ENCODE measurements around the gene TTC23. TPM values are rescaled to one million over a fixed set of nuclear protein-coding genes. Genes with fewer than 3 reads are reported as not detected.
"Not testable (repeated sequence)": the region's sequence is repeated elsewhere in the genome, so short reads cannot be mapped to it uniquely, and the experiment has no call there.

TTC23 gene
- total RNA-seq, 2 experiments from 2014 or later = 0.19 to 0.81 TPM

- no peak overlapping the region for H3K4me3 Mint-ChIP-seq
- Histone ChIP-seq H3K27ac (ENCODE audit: low read depth in 1 of 2, low read length in 2 of 2) (no peak overlapping the region), H3K9me3 (ENCODE audit: control insufficient read depth in 1 of 2, insufficient read depth in 1 of 2, low read length in 2 of 2) (no peaks in the 10 kb centered on the region), H3K4me1 (ENCODE audit: insufficient read depth, low read length) (no peaks in the 10 kb centered on the region), H3K27me3 (ENCODE audit: control insufficient read depth in 1 of 2, insufficient read depth in 2 of 2, low read length in 2 of 2) (no peaks in the 10 kb centered on the region), H3K36me3 (ENCODE audit: insufficient read depth, low read length) (no peaks in the 10 kb centered on the region), H3K4me3 (ENCODE audit: low read length) (no peak overlapping the region)
- DNase-seq (no peak), ATAC-seq (ENCODE audit: poor library complexity) (no peak)
- H3K27me3 Mint-ChIP-seq = no peaks in the 10 kb centered on the region
- no peaks in the 10 kb centered on the region for H3K36me3 Mint-ChIP-seq (ENCODE audit: low read depth)
- no peak overlapping the region for H3K27ac Mint-ChIP-seq
- ChIA-PET CTCF (no interaction called here), POLR2A (no interaction called here)
- no peaks in the 10 kb centered on the region for H3K9me3 Mint-ChIP-seq
- H3K4me1 Mint-ChIP-seq (ENCODE audit: low read depth) = no peaks in the 10 kb centered on the region
- intact Hi-C loops (cut with DNase I, micrococcal nuclease) = no loop called here
- no peak for TF ChIP-seq CTCF (IDR thresholded peaks at IDR 0.05)
These were observed 133.8 kb downstream of the TTC23 start for GRCh38 chr15:99115300-99116215.

- DNase-seq = no peak
- Histone ChIP-seq H3K4me3 (ENCODE audit: low read length) (no peak overlapping the region), H3K27me3 (ENCODE audit: control insufficient read depth in 1 of 2, insufficient read depth in 2 of 2, low read length in 2 of 2) (no peaks in the 10 kb centered on the region), H3K27ac (ENCODE audit: low read depth in 1 of 2, low read length in 2 of 2) (no peak overlapping the region), H3K9me3 (ENCODE audit: control insufficient read depth in 1 of 2, insufficient read depth in 1 of 2, low read length in 2 of 2) (no peaks in the 10 kb centered on the region), H3K4me1 (ENCODE audit: insufficient read depth, low read length) (no peaks in the 10 kb centered on the region), H3K36me3 (ENCODE audit: insufficient read depth, low read length) (no peaks in the 10 kb centered on the region)
- Mint-ChIP-seq H3K36me3 (ENCODE audit: low read depth) (no peaks in the 10 kb centered on the region), H3K27me3 (no peaks in the 10 kb centered on the region), H3K4me3 (no peak overlapping the region), H3K4me1 (ENCODE audit: low read depth) (no peaks in the 10 kb centered on the region), H3K27ac (no peak overlapping the region), H3K9me3 (no peaks in the 10 kb centered on the region)
- intact Hi-C loops (cut with DNase I, micrococcal nuclease) = no loop called here
- no peak for ATAC-seq (ENCODE audit: poor library complexity)
- ChIA-PET CTCF (no interaction called here), POLR2A (no interaction called here)
- no peak for TF ChIP-seq CTCF (IDR thresholded peaks at IDR 0.05)
These were observed 134.7 kb downstream of the TTC23 start for GRCh38 chr15:99114511-99115299.

- Mint-ChIP-seq H3K4me1 (ENCODE audit: low read depth) (no peaks in the 10 kb centered on the region), H3K4me3 (no peak overlapping the region), H3K27me3 (peaks cover 3% of the 10 kb centered on the region), H3K9me3 (no peaks in the 10 kb centered on the region), H3K27ac (no peak overlapping the region), H3K36me3 (ENCODE audit: low read depth) (no peaks in the 10 kb centered on the region)
- Histone ChIP-seq H3K36me3 (ENCODE audit: insufficient read depth, low read length) (no peaks in the 10 kb centered on the region), H3K4me1 (ENCODE audit: insufficient read depth, low read length) (no peaks in the 10 kb centered on the region), H3K4me3 (ENCODE audit: low read length) (no peak overlapping the region), H3K27me3 (ENCODE audit: control insufficient read depth in 1 of 2, insufficient read depth in 2 of 2, low read length in 2 of 2) (peaks cover 0 to 5% of the 10 kb centered on the region in 2 experiments), H3K9me3 (ENCODE audit: control insufficient read depth in 1 of 2, insufficient read depth in 1 of 2, low read length in 2 of 2) (no peaks in the 10 kb centered on the region), H3K27ac (ENCODE audit: low read depth in 1 of 2, low read length in 2 of 2) (no peak overlapping the region)
- ChIA-PET POLR2A (no interaction called here), CTCF (no interaction called here)
- no peak for ATAC-seq (ENCODE audit: poor library complexity)
- TF ChIP-seq CTCF (IDR thresholded peaks at IDR 0.05) = no peak
- intact Hi-C loops (cut with DNase I, micrococcal nuclease) = no loop called here
- no peak for DNase-seq
These were observed 135.7 kb downstream of the TTC23 start for GRCh38 chr15:99113547-99114271.

GRCh38 chr15:99111641-99112040 lies 137.7 kb downstream of the TTC23 start:
- intact Hi-C loops (cut with DNase I, micrococcal nuclease); H3K9me3 ChIP-seq (ENCODE audit: control insufficient read depth in 1 of 2, insufficient read depth in 1 of 2, low read length in 2 of 2); ATAC-seq (ENCODE audit: poor library complexity); H3K36me3 Mint-ChIP-seq (ENCODE audit: low read depth); H3K27ac Mint-ChIP-seq; H3K4me3 Mint-ChIP-seq; DNase-seq; H3K4me1 Mint-ChIP-seq (ENCODE audit: low read depth); H3K36me3 ChIP-seq (ENCODE audit: insufficient read depth, low read length); H3K4me3 ChIP-seq (ENCODE audit: low read length); CTCF ChIA-PET; H3K27ac ChIP-seq (ENCODE audit: low read depth in 1 of 2, low read length in 2 of 2); H3K4me1 ChIP-seq (ENCODE audit: insufficient read depth, low read length); H3K27me3 ChIP-seq (ENCODE audit: control insufficient read depth in 1 of 2, insufficient read depth in 2 of 2, low read length in 2 of 2); H3K9me3 Mint-ChIP-seq; POLR2A ChIA-PET: not testable (repeated sequence)
- peaks cover 13% of the 10 kb centered on the region for H3K27me3 Mint-ChIP-seq
